Cerebellar nuclear complex (tissue), 1 donor: ENCODE results near the gene NRCAM.
"Not testable (repeated sequence)": the region's sequence is repeated elsewhere in the genome, so short reads cannot be mapped to it uniquely, and the experiment has no call there.

Experiments
- DNase-seq, 2 experiments: peaks; one replicate each; lab custom pipeline; 2025; lab: John Stamatoyannopoulos, UW

Gene NRCAM

GRCh38 chr7:108395426-108395825 is 60.8 kb downstream of the NRCAM start:
- DNase-seq = no peak

DNA sequence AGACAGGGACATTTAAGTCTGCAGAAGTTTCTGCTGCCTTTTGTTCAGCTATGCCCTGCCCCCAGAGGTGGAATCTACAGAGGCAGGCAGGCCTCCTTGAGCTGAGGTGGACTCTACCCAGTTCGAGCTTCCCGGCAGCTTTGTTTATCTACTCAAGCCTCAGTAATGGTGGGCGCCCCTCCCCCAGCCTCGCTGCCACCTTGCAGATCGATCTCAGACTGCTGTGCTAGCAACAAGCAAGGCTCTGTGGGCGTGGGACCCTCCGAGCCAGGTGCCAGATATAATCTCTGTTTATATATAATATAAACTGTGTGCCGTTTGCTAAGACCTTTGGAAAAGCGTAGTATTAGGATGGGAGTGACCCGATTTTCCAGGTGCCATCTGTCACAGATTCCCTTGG is 63.1 kb downstream of the NRCAM start:
- not testable (repeated sequence) for DNase-seq

- DNase-seq = not testable (repeated sequence)
Observed at GRCh38 chr7:108387686-108388085, 68.5 kb downstream of the NRCAM start.

DNA sequence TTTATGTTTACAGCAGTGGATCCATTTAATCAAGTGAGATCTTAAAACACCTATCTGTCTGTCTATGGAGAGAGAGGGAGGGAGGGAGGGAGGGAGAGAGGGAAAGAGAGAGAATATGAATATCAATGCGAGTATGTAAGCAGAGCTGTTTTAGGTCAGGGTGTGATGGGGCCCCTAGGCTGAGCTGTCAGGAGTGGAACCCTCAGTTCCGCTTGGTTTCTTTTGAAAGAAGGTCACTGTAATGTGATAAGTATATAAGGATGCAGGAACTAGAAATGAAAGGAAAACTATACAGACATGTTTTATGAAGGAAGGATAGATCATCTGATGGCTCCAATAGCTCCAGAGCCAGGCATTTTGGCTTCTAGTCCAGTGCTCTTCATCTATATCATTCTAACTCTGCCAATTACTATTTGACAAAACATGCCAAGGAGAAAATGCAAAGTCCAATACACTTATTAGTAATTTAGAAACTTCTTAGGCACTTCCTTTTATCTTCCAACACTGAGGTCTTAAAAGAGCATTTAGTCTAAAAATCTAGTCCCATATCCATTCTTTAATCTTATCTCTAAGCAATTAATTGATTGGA is 70.3 kb downstream of the NRCAM start:
- DNase-seq = no peak

GRCh38 chr7:108384716-108385483 is 71.3 kb downstream of the NRCAM start:
- no peak for DNase-seq

GRCh38 chr7:108382932-108383331 is 73.3 kb downstream of the NRCAM start:
- DNase-seq = no peak

GRCh38 chr7:108380517-108380916 is 75.7 kb downstream of the NRCAM start:
- no peak for DNase-seq

DNA sequence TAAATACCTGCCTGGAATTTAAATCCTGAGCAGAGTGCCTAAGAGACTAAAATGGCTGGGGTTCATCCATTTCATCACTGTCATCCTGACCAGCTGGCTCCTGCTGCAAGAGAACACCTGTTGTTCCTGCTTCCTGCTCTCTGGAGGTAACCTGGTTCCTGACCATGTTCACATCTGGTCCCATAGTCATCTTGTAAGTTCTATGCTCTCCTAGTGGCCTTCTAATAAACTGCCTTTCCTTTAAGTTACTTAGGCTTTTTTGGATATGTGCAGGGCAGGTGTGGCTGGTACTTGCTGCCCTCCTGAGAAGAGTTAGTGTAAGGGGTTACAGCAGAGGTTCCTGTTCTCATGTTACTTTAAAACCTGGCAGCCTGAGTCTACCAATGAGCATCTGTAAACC is 80.0 kb downstream of the NRCAM start:
- no peak for DNase-seq

DNA sequence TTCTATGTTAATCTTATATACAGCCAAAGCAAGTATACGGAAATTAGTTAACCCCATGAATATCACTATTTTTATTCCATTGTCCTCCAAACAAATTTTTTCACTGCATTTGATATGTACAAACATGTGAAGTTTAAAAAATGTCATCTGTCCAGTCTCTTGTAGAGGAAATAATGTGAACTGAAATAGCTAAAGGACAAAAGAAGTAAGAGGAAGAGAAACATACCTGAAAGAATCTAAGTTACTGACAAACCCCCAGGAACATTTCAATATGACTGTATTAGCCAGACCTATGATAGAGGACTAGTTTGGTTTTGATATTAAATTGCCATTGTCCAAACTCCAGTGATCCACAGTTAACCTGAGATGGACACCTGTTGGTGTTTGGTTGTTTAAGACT is 80.6 kb downstream of the NRCAM start:
- DNase-seq = no peak

DNA sequence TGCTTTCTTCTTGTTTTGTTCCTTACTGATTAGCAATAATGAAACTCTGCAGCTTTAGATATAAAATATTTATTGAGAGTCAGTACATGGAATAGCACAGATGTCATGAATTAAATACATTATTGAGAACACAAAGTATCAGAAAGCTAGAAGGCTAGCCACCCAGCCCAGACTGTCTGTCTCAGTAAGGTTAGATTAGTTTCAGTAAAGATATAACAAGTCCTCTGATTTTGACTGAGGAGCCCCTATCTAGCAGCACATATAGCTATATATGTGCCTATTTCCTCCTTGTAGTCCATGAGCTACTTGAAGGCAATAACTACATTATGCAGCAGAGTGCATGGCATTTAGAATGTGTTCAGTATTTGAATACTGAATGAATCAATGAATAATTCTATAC is 81.3 kb downstream of the NRCAM start:
- no peak for DNase-seq

GRCh38 chr7:108372618-108373017 is 83.6 kb downstream of the NRCAM start:
- DNase-seq = no peak

- no peak for DNase-seq
Observed at GRCh38 chr7:108370616-108371015, 85.6 kb downstream of the NRCAM start.

DNA sequence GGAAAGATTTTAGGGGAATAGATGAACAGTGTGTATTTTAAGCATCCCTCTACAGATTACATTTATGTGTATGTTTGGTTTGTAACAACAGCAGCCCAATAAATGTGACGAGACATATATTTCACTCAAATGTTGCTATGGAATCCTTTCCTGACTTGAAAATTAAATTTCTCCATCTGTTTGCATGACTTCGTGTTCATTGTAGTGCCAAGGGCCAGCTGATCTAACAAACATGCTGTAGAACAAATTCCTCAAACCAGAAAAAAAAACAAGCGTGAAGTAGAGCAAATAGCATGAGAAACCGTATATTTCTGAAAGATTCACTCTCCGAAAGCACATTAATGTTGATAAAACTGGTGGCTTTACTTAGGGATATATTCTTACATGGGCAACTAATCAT is 87.8 kb downstream of the NRCAM start:
- DNase-seq = peak in 1 of 2 experiments; percentile 15

- no peak for DNase-seq
Observed at GRCh38 chr7:108367946-108368345, 88.3 kb downstream of the NRCAM start.

- DNase-seq = no peak
Observed at GRCh38 chr7:108367314-108367713, 88.9 kb downstream of the NRCAM start.

GRCh38 chr7:108363659-108364058 is 92.6 kb downstream of the NRCAM start:
- DNase-seq = no peak

DNA sequence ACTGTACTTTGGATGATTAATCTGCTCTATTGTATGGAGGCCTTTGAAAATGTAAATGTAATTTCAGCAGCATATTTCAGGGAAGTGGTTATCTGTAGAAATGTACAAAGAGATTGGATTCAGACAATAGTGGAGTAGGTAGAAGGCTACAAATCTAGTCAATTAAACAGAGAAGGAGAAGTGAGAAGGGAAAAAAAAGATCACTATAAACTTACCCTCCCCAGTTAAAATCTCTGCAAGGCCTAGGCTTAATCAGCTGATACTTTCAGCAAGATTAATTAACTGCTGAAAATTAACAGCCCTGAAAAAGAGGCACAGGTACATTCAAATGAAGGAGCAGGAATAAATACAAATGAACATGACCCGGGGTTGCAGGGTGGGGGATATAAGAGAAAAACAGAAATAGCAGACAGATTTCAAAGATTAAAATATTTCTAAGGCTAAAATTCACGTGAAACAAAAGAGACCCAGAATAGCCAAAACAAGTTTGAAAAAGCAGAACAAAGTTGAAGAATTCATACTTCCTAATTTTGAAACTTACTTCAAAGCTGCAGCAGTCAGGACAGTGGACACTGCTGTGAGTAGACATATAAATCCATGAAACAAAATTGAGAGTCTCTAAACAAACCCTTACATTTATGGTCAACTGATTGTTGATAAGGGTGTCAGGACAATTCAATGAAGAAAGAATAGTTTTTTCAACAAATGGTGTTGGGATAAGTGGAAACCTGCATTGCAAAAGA is 96.0 kb downstream of the NRCAM start:
- no peak for DNase-seq

GRCh38 chr7:108358553-108358952 is 97.7 kb downstream of the NRCAM start:
- DNase-seq = no peak

- no peak for DNase-seq
Observed at GRCh38 chr7:108351729-108352131, 104.5 kb downstream of the NRCAM start.

DNA sequence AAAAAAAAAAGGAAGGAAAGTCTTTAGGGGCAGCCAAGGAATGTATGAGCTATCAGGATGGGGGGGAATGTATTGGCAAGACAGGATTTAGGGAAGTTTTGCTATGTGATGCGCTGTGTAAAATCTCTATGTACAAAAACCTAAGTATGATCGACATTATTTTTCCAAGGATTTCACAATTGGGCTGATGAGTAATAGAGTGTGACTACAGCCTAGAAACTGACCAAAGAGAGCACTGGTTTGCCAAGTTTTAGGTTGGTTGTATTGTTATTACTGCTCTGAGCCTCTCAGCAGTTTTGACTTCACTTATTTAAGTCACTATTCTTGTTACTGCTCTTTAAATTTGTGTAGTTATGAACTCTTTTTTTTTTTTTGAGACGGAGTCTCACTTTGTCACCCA is 107.3 kb downstream of the NRCAM start:
- DNase-seq = no peak

DNA sequence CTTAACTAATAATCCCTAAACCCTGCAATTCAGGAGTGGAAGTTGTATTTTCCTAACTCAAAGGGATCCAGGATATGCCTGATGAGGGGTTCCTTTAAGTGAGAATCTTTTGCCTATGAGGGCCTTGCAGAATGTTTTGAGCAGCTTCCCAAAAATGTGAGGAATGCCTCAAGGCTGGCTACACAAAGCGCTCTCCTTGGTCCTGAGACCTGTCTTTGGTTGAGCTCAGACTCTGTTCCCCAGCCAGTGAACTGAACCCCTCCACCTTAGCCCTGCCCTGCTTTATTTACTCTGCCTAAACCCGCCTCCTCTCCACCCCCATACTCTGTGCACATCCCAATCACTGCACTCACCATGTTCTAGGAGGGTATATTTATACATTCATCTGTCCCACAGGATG is 108.6 kb downstream of the NRCAM start:
- DNase-seq = no peak

- no peak for DNase-seq
Observed at GRCh38 chr7:108345710-108346336, 110.4 kb downstream of the NRCAM start.
